ENCODE measurements around the gene P2RX4. TPM values are rescaled to one million over a fixed set of nuclear protein-coding genes. Genes with fewer than 3 reads are reported as not detected.

The P2RX4 gene
- total and polyA plus RNA-seq, 2 of the 8 experiments (the other 6 are each of a cell fraction or from before 2014, with no cell fraction given): 9.5 to 12.2 TPM

- FAIRE-seq: no peak
- Histone ChIP-seq H3K79me1 (ENCODE audit: low read depth, low read length) (no peaks in the 10 kb centered on the region), H2BK15ac (ENCODE audit: low read length) (no peak overlapping the region), H3K14ac (ENCODE audit: insufficient read length) (no peak overlapping the region), H2BK20ac (ENCODE audit: low read length) (no peak overlapping the region), H4K20me1 (replicated peaks in 1 of 2; ENCODE audit: control insufficient read depth in 1 of 2, insufficient read depth in 2 of 2, low read length in 2 of 2) (no peaks in the 10 kb centered on the region), H3K23me2 (ENCODE audit: low read depth, low read length) (no peaks in the 10 kb centered on the region), H3K79me2 (ENCODE audit: control insufficient read depth in 1 of 2, insufficient read depth in 2 of 2, low read length in 2 of 2) (no peaks in the 10 kb centered on the region), H2AK5ac (ENCODE audit: low read depth, low read length) (no peak overlapping the region), H3K4me2 (ENCODE audit: insufficient read depth in 1 of 2, low read depth in 2 of 2, low read length in 2 of 2) (no peak overlapping the region), H3K23ac (ENCODE audit: insufficient read length) (no peak overlapping the region), H3K56ac (replicated peaks; ENCODE audit: insufficient read length, low read depth, low read length) (no peak overlapping the region), H3K27me3 (replicated peaks in 1 of 4; ENCODE audit: control insufficient read depth in 3 of 4, extremely low read depth in 1 of 4, insufficient read depth in 3 of 4, low read length in 3 of 4) (no peaks in the 10 kb centered on the region), H3K4me3 (ENCODE audit: extremely low read depth in 1 of 4, insufficient read depth in 2 of 4, low read depth in 3 of 4, low read length in 4 of 4) (no peak overlapping the region), H2BK12ac (ENCODE audit: low read depth, low read length) (no peak overlapping the region), H2BK120ac (replicated peaks; ENCODE audit: low read depth, low read length) (no peak overlapping the region), H3K4me1 (replicated peaks in 1 of 4; ENCODE audit: control insufficient read depth in 3 of 4, insufficient read depth in 4 of 4, low read length in 3 of 4) (no peaks in the 10 kb centered on the region), H3K9ac (replicated peaks in 1 of 4; ENCODE audit: extremely low read depth in 1 of 4, low read depth in 3 of 4, low read length in 3 of 4) (no peak overlapping the region), H3K27ac (ENCODE audit: low read depth, low read length) (no peak overlapping the region), H2AFZ (ENCODE audit: low read length) (no peak overlapping the region), H3K18ac (ENCODE audit: extremely low read depth, low read length) (no peak overlapping the region), H4K91ac (replicated peaks; ENCODE audit: insufficient read length, low read length) (no peak overlapping the region), H3K4ac (replicated peaks; ENCODE audit: insufficient read length, low read depth, low read length) (no peak overlapping the region), H4K5ac (ENCODE audit: insufficient read length, low read depth, low read length) (no peak overlapping the region), H4K8ac (ENCODE audit: extremely low read depth, insufficient read depth, low read length) (no peak overlapping the region), H3K9me3 (ENCODE audit: insufficient read depth in 2 of 2, low read depth in 1 of 2, low read length in 1 of 2) (no peaks in the 10 kb centered on the region), H3K36me3 (ENCODE audit: control insufficient read depth in 2 of 4, insufficient read depth in 4 of 4, low read length in 3 of 4) (peaks cover 4 to 27% (median 8%) of the 10 kb centered on the region in 4 experiments; a peak in 6 of 8 replicates), H2BK5ac (ENCODE audit: low read depth, low read length) (no peak overlapping the region)
- 79% methylated on average over 1 of the region's 1 CpG; no CpG with 5 or more reads in 1 of the 2 experiments for WGBS, 2 experiments (ENCODE audit: extremely low coverage in 1 of 2, insufficient coverage in 1 of 2, insufficient read length in 1 of 2, insufficient replicate concordance in 2 of 2, low coverage in 1 of 2, low lambda C conversion rate in 2 of 2, missing lambda C conversion rate in 1 of 2)
- ChIA-PET POLR2A (ENCODE audit: partially characterized antibody) (no interaction called here), CTCF (ENCODE audit: partially characterized antibody) (interaction anchor here (0.6 kb wide), 1 partner anchor 129 kb away, joined by 3 read pairs; no protein-coding TSS in a partner anchor)
- DNase-seq (ENCODE audit: low read depth in 1 of 2, low spot score in 2 of 2): no peak
- TF ChIP-seq GTF2F1 (IDR thresholded peaks at IDR 0.05; ENCODE audit: borderline replicate concordance, low read depth, low read length) (no peak), FOSL1 (IDR thresholded peaks at IDR 0.05; ENCODE audit: insufficient read depth, low read depth, low read length) (no peak), SIRT6 (IDR thresholded peaks at IDR 0.05; ENCODE audit: low read length) (no peak), RBBP5 (IDR thresholded peaks at IDR 0.05; ENCODE audit: borderline replicate concordance, low read depth, low read length) (no peak), CHD1 (IDR thresholded peaks at IDR 0.05; ENCODE audit: low read depth, low read length) (no peak), SP2 (IDR thresholded peaks at IDR 0.05; ENCODE audit: low read length) (no peak), JUN (IDR thresholded peaks at IDR 0.05; ENCODE audit: low read depth, low read length) (no peak), KDM5A (IDR thresholded peaks at IDR 0.05; ENCODE audit: low read length) (no peak)
- TF ChIP-seq, protein P1, sequence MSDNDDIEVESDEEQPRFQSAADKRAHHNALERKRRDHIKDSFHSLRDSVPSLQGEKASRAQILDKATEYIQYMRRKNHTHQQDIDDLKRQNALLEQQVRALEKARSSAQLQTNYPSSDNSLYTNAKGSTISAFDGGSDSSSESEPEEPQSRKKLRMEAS (IDR thresholded peaks at IDR 0.05): no peak
Measured at GRCh38 chr12:121267822-121268221, 57.9 kb downstream of the P2RX4 start.
